ENCODE measurements around the gene CYTH3.
"Not testable (repeated sequence)": the region's sequence is repeated elsewhere in the genome, so short reads cannot be mapped to it uniquely, and the experiment has no call there.

The CYTH3 gene

DNA sequence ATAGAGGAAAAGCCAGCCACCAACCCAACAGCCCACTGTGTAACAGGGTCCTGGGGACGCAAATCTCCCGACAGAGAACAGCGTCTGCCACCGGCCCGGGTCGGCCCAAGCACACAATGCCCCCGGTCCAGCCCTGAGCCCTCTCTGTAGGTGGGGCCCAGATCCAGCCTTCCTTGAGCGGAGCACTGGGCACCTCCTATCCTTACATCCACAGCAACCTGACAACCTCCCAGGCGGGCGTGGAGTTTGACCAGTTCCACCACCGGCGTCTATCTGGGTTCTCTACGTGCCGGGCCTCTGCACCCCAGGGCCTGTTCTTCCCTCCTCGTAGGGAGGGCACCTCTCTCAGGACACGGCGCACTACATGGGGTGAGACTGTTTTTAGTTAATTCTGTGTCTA lies 109.0 kb downstream of the CYTH3 start:
- no peak for DNase-seq

DNA sequence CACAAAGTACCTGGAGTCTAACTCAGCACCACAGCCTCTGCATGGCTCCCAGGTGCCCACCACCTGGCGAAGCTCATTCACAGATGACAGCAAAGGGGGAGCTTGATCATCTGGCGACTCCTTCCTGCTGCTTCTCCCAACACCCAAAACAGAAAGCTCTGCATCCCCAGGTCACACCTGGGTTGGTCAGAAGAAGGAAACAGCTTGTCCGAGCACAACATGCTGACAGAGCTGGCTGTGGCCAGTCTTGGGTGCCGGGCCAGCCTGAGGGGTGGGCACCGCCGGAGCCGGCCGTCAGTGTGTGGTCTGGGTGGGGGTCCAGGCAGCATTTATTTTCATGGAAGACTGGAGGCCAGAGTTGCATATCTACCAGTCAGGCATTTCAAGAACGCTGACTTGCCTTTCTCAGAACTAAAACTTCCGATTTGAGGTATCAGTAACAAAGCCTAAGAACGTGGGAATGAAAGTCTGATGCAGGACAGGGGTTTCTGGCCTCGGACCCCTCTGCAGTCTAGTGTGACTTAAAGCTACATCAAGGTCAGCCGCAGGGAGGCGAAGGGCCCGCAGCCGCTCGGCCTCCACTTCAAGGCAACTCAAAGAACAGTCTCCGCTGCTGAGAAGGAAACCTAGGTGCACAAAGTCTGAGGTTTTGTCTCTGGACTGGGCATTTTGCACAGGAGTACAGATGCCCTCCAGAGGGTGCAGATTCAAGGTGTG lies 109.6 kb downstream of the CYTH3 start:
- no peak for DNase-seq

DNA sequence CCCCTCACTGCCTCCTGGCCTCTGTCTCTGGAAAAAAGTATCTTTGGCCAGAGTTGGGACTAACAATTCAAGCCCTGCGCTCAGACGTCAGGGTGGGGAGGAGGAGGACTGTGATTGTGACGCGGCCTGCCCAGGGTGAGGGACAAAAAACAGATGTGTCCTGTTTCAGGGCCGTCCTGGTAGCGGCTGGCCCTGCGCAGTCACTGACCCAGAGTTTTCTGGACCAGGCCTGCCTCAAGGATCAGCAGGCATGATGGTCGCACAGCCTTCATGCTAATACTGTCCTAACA lies 110.1 kb downstream of the CYTH3 start:
- no peak for DNase-seq

DNA sequence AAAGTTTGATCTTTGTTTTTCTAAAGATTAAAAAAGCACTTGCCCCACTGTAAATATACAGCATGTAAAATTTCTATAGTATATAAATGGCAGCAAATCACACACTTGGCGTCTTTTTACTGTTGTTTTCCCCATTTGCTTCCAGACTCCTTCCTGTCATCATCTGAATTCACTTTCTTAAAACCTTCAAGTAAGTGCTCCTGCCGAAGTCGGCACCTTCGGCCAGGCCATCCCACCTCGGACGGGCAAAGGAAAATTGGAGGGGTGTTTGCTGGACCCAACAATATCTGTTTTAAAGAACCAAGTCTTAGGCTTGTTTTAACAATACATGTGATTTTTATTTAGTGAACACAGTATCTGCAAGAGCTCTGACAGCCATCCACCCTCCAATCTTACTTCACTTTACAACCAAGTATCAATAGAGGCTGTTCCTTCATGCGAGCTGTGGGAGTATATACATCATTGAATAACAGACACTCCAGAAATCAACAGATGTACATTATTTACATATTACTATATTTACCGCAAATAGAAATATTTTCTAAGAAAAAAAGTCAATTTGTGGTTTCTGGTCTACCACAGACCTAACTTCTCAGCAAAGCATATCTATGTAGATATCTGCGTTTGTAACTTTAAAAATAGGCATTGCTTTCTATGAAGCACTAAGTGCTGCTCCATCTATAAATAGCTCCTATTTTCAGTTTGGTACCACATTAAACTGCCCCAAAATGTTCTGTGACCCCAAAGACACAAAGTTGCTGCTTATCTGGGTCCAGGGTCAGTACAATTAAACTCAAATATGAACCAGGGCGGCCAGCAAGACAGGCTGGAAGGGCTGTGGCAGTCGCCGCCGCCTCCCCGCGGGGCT lies 110.7 kb downstream of the CYTH3 start:
- DNase-seq = no peak

DNA sequence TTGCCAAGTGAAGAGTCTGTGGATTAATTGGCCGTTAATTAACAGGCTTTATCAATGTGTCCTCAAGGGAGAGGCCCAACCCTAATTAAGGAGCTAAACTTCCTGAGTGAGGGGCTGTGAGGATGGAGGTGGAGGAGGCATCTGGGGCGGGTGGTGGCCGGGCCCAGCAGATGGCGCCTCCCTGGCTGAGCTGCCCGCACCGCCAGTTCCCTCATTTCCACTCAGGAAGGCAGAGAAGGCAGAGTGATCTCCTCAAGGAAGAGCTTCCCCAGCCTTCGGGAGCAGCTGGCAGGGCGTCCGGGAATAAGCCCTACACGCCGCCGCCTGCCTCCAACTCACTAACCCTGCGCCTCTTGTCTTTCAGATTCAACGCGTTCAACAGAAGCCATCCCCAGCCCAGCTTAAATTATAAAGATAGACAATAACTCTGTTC lies 112.2 kb downstream of the CYTH3 start:
- DNase-seq = no peak

DNA sequence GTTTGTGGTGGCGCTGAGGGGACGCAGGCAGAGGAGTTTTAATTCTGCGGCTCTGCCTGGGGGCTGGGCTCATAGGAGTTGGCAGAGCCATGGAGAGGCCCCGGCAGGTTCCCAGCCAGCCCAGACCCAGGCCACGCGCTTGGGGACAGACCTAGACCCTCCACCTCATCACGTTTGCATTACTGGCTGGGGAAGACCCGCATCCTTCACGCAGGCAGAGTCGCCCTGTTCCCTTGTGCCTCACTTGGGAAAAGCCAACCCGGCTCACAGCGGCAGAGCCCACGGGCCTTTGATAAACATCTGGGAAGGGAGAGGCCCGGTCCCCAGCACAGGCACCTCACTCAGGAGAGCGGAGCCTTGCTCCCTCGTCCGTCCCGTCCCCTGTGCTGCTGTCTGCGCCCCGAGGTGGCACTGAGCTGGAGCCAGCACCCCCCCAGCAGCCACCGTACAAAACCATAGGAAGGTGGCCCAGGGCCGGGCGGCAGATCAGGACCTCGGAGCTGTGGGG lies 112.8 kb downstream of the CYTH3 start:
- no peak for DNase-seq

DNA sequence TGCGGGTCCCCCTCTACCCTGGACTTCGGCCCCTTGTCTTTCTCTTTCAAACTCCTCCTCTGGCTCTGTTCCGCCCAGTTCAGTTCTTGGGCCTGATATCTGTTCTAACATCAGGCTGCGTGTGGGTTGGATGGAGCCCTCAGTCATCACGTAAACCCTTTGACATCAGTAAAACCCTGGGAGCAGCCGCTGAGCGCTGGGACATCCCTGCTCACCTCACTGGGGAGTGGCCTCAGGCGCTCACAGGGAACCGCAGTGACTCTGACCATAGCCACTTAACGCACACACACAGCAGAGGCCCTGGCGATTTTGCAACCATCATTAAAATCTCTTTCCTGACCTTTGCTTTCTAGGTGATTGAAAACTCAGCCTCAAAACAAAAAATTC lies 113.3 kb downstream of the CYTH3 start:
- no peak for DNase-seq

DNA sequence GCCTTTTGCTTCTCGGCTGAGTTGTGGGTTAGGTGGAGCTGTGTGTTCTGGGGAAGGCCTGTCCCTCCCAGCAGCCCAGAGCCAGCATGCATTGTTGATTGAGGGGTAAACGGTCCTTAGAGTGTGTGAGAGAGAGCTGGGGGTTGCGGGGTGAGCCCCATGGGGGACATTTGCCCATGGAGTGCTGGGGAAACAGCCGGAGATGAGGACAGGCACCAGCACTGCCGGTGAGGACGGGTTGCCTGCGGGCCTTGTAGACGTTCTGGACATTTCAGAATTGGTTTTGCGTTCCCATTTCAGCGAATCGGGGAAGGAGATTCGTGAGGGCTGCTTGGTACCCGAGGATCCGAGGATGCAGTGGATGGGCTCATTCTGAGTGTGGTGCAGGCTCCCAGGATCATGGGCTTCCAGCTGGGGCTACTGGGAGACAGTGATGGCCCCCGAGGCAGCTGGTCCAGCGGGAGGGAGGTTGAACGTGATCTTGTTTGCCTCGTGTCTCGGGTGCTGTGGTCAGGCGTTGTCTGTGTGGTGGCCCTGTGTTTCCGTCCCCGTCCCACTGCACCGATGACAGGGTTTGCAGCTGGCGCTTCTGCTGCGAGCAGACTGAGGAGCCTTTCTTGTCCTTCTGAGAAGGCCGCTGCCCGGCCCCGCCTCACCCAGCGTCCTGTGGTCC lies 113.9 kb downstream of the CYTH3 start:
- DNase-seq = no peak

DNA sequence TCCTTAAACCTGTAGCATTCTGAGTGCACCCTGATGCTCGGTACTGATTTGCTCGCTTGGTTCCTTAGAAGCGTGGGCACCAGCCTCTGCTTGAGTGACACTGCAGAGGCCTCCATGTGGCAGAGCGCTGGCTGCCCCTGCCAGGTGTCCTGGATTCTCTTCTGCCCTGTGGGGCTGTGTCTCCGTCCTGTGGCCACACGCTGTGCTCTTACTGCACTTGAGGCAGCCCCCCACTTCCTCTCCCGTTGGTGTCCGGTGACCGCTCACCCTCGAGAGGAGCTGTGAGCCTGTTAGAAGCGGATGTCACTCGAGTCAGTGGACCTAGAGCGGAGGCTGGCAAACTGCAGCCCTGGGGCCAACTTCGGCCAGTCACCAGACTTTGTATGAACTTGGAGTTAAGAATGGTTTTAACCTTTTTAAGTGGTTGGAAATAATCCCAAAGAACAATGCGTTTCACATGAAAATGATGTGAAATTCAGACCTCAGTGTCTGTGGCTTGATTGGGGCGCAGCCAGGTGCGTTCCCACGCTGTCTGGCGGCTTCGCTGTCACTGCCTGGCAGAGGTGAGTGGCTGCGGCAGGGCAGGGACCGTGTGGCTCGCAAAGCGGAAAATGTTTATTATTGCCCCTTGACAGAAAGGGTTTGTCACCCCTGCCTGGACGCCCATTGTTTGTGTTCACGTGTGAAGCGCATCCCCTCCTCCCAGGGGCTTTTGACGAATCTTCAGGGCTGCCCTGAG lies 114.6 kb downstream of the CYTH3 start:
- no peak for DNase-seq

DNA sequence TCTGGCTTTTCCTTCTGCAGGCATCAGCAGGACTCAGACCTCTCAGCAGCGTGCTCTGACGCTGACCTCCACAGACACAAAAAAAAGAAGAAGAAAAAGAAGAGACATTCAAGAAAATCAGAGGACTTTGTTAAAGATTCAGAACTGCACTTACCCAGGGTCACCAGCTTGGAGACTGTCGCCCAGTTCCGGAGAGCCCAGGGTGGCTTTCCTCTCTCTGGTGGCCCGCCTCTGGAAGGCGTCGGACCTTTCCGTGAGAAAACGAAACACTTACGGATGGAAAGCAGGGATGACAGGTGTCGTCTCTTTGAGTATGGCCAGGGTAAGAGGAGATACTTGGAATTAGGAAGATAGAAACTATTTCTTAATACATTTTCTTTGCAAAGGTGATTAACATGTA lies 115.7 kb downstream of the CYTH3 start:
- no peak for DNase-seq

DNA sequence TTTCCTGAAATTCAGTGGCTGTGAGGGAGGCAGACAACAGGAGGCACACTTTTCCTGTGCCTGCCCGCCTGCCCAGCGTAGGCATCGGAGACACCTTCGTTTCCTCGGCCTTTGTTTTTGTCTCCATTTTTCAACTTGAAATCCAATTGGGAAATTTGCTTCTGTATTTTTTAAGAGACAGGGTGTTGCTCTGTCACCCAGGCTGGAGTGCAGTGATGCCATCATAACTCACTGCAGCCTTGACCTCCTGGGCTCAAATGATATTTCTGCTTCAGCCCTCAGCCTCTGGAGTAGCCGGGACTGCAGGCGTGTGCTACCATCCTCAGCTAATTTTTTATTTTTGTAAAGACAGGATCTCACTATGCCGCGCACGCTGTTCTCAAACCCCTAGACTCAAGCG lies 116.8 kb downstream of the CYTH3 start:
- no peak for DNase-seq

DNA sequence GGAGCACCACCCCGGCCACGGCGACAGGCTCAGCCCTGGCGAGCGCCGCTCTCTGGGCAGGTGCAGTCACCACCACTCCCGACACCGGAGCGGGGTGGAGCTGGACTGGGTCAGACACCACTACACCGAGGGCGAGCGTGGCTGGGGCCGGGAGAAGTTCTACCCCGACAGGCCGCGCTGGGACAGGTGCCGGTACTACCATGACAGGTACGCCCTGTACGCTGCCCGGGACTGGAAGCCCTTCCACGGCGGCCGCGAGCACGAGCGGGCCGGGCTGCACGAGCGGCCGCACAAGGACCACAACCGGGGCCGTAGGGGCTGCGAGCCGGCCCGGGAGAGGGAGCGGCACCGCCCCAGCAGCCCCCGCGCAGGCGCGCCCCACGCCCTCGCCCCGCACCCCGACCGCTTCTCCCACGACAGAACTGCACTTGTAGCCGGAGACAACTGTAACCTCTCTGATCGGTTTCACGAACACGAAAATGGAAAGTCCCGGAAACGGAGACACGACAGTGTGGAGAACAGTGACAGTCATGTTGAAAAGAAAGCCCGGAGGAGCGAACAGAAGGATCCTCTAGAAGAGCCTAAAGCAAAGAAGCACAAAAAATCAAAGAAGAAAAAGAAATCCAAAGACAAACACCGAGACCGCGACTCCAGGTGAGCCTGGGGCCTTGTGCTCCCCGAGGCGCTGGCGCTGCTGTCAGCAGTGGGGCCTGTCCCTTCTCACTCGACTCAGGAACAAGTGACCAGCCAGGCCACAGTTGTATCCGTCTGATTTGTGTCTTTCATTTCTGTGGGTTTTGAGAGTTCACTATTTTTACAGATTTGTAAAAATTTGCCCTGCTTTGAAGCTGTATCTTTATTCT lies 117.7 kb downstream of the CYTH3 start:
- no peak for DNase-seq

DNA sequence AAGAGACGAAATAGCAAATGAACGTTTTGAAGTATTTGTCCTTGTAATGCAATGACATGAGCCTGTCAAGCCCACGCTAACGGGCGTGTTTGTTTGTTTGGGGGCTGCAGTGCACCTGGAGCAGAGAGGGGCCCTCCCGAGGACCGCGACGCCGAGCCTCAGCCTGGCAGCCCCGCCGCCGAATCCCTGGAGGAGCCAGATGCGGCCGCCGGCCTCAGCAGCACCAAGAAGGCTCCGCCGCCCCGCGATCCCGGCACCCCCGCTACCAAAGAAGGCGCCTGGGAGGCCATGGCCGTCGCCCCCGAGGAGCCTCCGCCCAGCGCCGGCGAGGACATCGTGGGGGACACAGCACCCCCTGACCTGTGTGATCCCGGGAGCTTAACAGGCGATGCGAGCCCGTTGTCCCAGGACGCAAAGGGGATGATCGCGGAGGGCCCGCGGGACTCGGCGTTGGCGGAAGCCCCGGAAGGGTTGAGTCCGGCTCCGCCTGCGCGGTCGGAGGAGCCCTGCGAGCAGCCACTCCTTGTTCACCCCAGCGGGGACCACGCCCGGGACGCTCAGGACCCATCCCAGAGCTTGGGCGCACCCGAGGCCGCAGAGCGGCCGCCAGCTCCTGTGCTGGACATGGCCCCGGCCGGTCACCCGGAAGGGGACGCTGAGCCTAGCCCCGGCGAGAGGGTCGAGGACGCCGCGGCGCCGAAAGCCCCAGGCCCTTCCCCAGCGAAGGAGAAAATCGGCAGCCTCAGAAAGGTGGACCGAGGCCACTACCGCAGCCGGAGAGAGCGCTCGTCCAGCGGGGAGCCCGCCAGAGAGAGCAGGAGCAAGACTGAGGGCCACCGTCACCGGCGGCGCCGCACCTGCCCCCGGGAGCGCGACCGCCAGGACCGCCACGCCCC lies 118.5 kb downstream of the CYTH3 start:
- no peak for DNase-seq

DNA sequence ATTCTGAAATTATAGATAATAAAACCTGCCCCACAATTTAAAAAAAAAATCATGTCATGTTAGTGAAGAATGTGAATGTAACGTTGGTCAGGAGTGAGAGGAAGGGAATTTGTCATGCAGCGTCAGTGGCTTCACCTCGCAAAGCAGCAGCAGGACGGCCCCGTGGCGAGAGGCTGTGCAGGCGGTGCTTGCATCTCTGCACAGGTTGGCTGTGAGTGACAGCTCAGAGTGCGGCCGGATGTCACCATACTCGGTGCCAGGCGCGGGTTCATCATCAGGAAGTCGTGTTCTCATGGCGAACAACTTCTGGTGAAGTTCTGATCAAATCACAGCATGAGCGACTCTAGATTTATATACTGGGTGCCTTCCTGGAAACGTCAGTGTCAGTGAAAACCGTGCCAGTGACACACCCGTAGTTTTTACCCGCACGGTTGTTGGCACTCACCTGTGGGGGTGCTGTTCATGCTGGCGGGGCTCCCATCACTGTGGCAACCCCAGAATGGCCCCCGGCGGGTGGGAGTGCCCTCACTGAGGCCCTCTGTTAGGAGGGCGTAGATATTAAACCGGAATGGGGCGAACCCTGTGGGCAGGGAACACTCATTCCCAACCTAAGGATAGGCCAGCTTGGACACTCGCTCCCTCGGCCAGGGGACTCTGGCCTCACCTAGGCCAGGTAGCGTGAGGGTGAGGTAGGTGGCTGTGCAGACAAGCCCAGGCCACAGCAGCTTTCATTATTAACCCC lies 120.3 kb downstream of the CYTH3 start:
- DNase-seq = no peak

DNA sequence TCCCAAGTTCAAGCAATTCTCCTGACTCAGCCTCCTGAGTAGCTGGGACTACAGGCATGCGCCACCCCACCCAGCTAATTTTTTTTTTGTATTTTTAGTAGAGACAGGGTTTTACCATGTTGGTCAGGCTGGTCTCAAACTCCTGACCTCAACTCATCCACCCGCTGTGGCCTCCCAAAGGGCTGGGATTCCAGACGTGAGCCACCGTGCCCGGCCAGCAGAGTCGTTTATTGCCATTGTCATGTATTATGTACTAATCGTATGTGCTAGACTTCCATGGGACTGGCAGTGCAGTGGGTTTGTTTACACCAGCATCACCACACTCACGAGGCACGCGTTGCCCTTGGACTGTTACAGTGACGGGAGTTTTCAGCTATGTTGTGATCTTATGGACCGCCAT lies 120.9 kb downstream of the CYTH3 start:
- not testable (repeated sequence) for DNase-seq

DNA sequence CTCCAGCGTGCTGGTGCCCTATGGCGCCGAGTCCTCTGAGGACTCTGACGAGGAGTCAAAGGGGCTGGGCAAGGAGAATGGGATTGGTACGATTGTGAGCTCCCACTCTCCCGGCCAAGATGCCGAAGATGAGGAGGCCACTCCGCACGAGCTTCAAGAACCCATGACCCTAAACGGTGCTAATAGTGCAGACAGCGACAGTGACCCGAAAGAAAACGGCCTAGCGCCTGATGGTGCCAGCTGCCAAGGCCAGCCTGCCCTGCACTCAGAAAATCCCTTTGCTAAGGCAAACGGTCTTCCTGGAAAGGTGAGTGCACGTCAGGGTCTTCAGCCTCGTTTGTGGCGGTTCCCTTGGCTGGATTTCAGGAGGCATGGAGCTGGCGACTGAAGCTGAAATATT lies 122.4 kb downstream of the CYTH3 start:
- no peak for DNase-seq

DNA sequence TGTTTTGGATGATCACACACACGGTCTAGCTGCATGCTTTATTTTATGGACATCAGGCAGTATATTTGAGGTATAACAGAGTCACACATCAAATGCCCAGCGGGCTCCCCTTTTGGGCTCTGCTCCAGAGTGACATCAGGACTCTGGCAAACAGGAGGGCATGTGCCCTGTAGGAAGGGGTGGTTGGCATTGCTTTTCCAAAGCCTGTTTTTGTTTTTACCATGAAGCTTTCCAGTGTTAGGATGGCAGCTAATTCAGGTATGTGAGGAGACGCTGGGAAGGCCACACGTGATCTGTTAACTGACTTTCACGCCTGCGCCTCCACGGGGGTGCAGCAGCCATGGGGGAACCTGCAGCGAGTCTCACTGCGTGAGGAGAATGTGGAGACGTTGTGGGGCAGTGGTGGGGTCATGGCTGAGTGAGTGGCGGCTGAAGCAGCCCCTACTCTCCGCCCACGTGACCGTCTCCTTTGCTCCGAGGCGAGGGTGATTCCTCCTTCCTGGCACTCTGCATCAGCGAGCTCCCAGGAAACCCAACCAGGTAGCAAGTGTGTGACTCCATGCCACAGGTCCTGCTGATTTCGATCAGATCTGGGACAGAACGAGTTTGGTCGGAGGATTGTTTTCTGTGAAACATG lies 123.6 kb downstream of the CYTH3 start:
- no peak for DNase-seq

DNA sequence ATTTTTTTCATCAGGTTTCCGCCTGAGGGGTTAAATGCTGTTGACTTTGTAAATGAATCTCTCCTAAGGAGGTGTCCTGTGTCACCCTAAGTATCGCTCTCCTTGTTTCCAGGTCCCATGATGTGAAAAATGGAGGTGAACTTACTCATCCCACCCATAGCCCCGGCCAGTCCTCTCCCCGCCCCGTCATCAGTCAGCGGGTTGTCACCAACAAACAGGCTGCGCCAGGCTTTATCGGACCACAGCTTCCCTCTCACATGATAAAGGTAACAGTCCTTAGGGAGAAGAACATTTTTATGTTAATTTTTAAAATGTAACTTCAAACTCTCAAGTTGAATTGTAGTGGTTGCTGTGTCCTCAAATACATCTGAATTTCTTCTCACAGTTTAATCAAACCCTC lies 124.8 kb downstream of the CYTH3 start:
- no peak for DNase-seq

DNA sequence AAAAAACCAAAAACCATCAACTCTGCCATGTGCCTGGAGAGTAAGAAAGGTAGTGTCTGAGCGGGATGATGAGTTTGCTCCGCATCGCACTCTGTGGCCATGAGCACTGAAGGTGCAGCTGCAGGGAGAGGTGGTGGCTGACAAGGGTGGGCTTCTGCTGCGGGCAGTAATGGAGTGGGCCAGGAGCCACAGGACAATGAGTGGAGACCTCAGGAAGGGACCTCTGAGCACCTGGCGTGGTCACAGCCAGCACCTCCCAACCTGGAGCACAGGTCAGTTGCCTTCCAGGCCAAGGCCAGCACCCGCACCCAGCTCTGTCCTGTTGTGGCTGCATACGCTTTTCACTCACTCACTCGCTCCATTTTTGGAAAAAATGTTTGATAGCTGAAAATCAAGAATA lies 125.8 kb downstream of the CYTH3 start:
- no peak for DNase-seq

DNA sequence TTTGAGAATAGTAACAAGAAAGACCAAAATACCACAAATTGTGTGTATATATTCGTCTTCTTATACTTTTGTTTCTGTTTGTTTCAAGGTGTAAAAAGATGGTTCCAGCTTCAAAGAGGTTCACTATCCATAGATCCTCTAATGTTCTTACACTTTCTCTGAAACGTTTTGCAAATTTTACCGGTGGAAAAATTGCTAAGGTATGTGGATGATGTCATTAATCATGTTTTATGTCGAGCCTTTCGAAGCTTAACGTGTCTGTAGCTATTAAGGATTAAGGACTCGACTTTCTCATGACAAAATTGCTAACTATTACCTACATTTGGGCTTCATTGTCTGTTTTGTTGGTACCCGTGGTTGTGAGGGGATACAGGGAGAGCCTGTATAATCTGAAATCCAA lies 128.4 kb downstream of the CYTH3 start:
- no peak for DNase-seq
